Panc1 (cell line): ENCODE measurements around the gene FBXW4.

Source experiments
- CTCF ChIP-seq: fragments of 450-650 bp; IDR thresholded peaks from 2 replicates; pipeline ENCODE4 v1.5.1; 2017; ENCODE audit warnings: mild to moderate bottlenecking
- POLR2AphosphoS5 ChIP-seq: IDR thresholded peaks from 2 replicates; pipeline ENCODE4 v1.6.1; 2012; ENCODE audit warnings: mild to moderate bottlenecking, low read depth, low read length, moderate library complexity

- TF ChIP-seq CTCF = no peak
- no peak for TF ChIP-seq POLR2AphosphoS5
Observed at GRCh38 chr10:101744267-101744666, 49.3 kb upstream of the FBXW4 start.
